ENCODE data around the gene ARHGAP6. TPM values are rescaled to one million over a fixed set of nuclear protein-coding genes. Genes with fewer than 3 reads are reported as not detected.
A peak's percentile ranks its signal among the peaks of the same experiment; 100 is the strongest.

Gene ARHGAP6
- polyA plus RNA-seq, 1 experiment, result 1.3 TPM

DNA sequence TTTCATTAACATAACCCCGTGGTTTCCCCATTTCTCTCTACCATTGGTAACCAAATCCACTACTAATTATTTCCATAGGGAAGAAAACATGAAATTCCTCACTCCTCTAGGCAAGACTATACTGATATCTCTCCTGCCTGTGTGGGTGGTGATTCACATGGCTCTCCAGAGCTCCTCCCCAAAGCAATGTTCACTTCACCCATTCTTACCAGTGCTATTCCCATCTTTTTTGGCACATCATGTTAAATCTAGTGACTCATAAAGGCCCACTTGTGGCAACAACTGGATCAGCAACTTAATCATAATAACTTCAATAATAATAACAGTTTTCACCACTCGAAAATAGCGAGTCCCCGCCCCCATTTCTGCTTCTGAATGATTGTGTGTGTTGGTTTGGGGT lies 560.6 kb downstream of the ARHGAP6 start:
- POLR2A ChIA-PET, result no interaction called here
- no peak for DNase-seq (ENCODE audit: low read depth)
- CTCF ChIA-PET, result interaction anchor here (0.6 kb wide), 1 partner anchor 19 kb away, joined by 3 read pairs; no protein-coding TSS in a partner anchor
- Histone ChIP-seq H3K27me3 (ENCODE audit: control insufficient read depth, insufficient read depth, low read length) (no peaks in the 10 kb centered on the region), H3K4me3 (ENCODE audit: low read depth, low read length) (no peak overlapping the region), H3K36me3 (ENCODE audit: control insufficient read depth, insufficient read depth, low read length) (no peaks in the 10 kb centered on the region)
- TF ChIP-seq, protein P1, sequence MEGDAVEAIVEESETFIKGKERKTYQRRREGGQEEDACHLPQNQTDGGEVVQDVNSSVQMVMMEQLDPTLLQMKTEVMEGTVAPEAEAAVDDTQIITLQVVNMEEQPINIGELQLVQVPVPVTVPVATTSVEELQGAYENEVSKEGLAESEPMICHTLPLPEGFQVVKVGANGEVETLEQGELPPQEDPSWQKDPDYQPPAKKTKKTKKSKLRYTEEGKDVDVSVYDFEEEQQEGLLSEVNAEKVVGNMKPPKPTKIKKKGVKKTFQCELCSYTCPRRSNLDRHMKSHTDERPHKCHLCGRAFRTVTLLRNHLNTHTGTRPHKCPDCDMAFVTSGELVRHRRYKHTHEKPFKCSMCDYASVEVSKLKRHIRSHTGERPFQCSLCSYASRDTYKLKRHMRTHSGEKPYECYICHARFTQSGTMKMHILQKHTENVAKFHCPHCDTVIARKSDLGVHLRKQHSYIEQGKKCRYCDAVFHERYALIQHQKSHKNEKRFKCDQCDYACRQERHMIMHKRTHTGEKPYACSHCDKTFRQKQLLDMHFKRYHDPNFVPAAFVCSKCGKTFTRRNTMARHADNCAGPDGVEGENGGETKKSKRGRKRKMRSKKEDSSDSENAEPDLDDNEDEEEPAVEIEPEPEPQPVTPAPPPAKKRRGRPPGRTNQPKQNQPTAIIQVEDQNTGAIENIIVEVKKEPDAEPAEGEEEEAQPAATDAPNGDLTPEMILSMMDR (IDR thresholded peaks at IDR 0.05; ENCODE audit: insufficient read depth, low read depth, low read length), result no peak

DNA sequence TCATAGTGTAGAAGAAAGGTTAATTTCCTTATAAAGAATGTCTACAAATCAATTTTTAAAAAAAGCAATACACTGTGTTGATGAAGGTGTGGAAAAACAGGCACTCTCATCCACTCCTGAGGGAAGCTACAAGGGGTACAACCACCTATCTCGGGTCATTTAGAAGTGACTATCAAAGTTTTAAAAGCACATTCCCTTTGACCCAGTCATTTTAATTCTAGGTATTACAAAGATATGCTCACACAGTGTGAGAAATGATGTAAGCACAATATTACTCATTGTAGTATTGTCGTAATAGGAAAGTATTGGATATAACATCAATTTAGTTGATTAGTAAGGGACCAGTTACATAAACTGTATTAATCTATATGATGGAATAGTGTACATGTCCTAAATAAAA lies 562.0 kb downstream of the ARHGAP6 start:
- CTCF ChIA-PET, result no interaction called here
- POLR2A ChIA-PET, result no interaction called here
- Histone ChIP-seq H3K27me3 (ENCODE audit: control insufficient read depth, insufficient read depth, low read length) (no peaks in the 10 kb centered on the region), H3K4me3 (ENCODE audit: low read depth, low read length) (no peak overlapping the region), H3K36me3 (ENCODE audit: control insufficient read depth, insufficient read depth, low read length) (no peaks in the 10 kb centered on the region)
- TF ChIP-seq, protein P1 (IDR thresholded peaks at IDR 0.05; ENCODE audit: insufficient read depth, low read depth, low read length), result no peak
- DNase-seq (ENCODE audit: low read depth), result no peak

DNA sequence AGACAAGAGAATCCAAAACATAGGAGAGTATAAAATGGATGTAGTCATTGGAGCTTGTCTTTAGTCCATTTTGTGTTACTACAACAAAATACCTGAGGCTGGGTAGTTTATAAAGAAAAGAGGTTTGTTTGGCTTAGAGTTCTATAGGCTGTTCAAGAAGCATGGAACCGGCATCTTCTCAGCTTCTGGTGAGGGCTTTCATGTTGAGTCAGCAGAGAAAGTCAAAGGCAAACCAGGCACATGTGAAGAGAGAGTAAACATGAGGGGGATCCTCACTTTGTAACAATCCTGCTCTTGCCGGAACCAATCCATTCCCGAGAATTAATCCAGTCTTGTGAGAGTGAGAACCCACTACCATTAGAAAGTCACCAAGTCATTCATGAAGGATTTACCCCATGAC lies 562.7 kb downstream of the ARHGAP6 start:
- CTCF ChIA-PET, result interaction anchor here (0.6 kb wide), 1 partner anchor 37 kb away, joined by 5 read pairs; no protein-coding TSS in a partner anchor
- no peak overlapping the region for H3K4me3 ChIP-seq (ENCODE audit: low read depth, low read length)
- no peaks in the 10 kb centered on the region for H3K27me3 ChIP-seq (ENCODE audit: control insufficient read depth, insufficient read depth, low read length)
- no peak for DNase-seq (ENCODE audit: low read depth)
- H3K36me3 ChIP-seq (ENCODE audit: control insufficient read depth, insufficient read depth, low read length), result no peaks in the 10 kb centered on the region
- POLR2A ChIA-PET, result no interaction called here
- TF ChIP-seq, protein P1 (IDR thresholded peaks at IDR 0.05; ENCODE audit: insufficient read depth, low read depth, low read length), result no peak

DNA sequence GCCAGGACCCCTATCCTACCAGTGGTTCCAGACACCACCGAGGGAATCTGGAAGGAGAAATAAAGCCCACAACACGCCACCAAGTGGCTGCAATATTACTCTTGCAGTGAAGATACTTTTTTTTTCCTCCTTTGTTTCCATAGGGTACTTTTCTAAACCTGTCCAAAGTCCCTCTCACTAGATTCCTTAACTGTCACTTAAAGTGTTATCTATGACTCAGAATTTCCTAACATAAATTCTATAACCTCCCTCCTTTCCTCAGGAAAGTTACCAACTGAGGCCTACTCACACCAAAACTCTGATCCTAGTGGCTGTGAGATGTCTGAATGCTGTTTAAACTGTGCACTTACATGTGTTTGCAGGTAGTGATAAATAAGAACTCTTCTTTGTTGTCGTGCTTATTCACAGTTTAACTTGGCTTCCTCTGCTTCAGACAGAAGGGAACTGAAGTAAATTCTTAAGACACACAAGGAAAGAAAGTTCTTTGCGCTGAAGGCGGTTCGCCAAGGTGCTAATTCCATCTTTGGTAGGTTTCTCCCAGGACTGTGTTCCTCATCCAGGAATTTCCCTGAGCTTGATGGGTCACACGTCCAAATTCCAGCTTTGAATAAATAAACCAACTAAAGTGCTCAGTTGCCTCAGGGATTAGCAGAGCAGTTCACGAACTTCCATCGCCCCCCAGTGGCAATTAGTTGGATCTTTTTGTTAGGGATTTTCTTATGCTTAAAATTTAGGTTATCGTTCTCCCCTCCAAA lies 565.3 kb downstream of the ARHGAP6 start:
- H3K36me3 ChIP-seq (ENCODE audit: control insufficient read depth, insufficient read depth, low read length), result no peaks in the 10 kb centered on the region
- ChIA-PET POLR2A (no interaction called here), CTCF (interaction anchor here (0.5 to 1.0 kb wide), 4 partner anchors 344 to 535 kb away, joined by 3 to 7 read pairs (median 4); no protein-coding TSS in a partner anchor)
- H3K27me3 ChIP-seq (ENCODE audit: control insufficient read depth, insufficient read depth, low read length), result no peaks in the 10 kb centered on the region
- H3K4me3 ChIP-seq (ENCODE audit: low read depth, low read length), result no peak overlapping the region
- TF ChIP-seq, protein P1 (IDR thresholded peaks at IDR 0.05; ENCODE audit: insufficient read depth, low read depth, low read length), result peak; percentile 56
- peak; percentile 31 for DNase-seq (ENCODE audit: low read depth)

DNA sequence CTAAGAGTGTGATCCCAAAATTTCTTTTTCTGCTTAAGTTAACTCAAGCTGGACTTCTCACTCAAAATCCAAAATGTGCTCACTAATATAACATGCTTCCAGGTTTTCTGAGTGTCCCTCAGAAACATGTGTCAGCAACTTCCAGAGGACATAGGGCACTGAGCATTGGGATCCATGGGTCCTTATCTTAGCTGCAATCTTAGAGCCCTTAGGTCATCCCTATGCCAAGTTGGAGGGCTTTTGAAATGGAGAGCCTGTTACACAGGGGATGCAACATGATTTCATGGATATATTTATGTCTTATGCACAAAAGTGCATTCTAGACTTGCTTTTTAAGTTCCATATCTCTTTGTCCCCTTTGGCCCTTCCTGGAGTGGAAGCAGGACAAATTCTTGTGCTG lies 566.3 kb downstream of the ARHGAP6 start:
- no peak for DNase-seq (ENCODE audit: low read depth)
- TF ChIP-seq, protein P1 (IDR thresholded peaks at IDR 0.05; ENCODE audit: insufficient read depth, low read depth, low read length), result no peak
- Histone ChIP-seq H3K4me3 (ENCODE audit: low read depth, low read length) (no peak overlapping the region), H3K36me3 (ENCODE audit: control insufficient read depth, insufficient read depth, low read length) (no peaks in the 10 kb centered on the region), H3K27me3 (ENCODE audit: control insufficient read depth, insufficient read depth, low read length) (no peaks in the 10 kb centered on the region)
- ChIA-PET CTCF (no interaction called here), POLR2A (no interaction called here)

All from BJ (cell line).